Measurements from ENCODE around the gene AP4M1. TPM values are rescaled to one million over a fixed set of nuclear protein-coding genes. Genes with fewer than 3 reads are reported as not detected.
A peak's percentile ranks its signal among the peaks of the same experiment; 100 is the strongest.

The AP4M1 gene
- total RNA-seq, 4 donors from 2014 or later, result 23.0 to 34.1 (median 25.9) TPM

- peaks cover 7 to 90% (median 48%) of the 10 kb centered on the region in 3 donors for H3K36me3 ChIP-seq
- peaks cover 0 to 39% (median 4%) of the 10 kb centered on the region in 4 donors for H3K4me1 ChIP-seq
- 69 to 82% methylated on average over 16 of the region's 16 CpGs for WGBS, 2 donors
- DNase-seq (ENCODE audit: low spot score in 2 of 2), result no peak
- no peaks in the 10 kb centered on the region for H3K27me3 ChIP-seq
- no peak for TF ChIP-seq EP300 (IDR thresholded peaks at IDR 0.05)
- no peak for TF ChIP-seq CTCF (IDR thresholded peaks at IDR 0.05)
- no peak overlapping the region for H3K4me3 ChIP-seq
- no peaks in the 10 kb centered on the region for H3K9me3 ChIP-seq
- H3K27ac ChIP-seq, result peak overlapping the region in 1 of 4 donors; percentile 61
Observed at GRCh38 chr7:100093925-100094486, 7.4 kb upstream of the AP4M1 start.

- H3K4me1 ChIP-seq, result peaks cover 0 to 39% (median 12%) of the 10 kb centered on the region in 4 donors
- WGBS, 2 donors, result 77 to 85% methylated on average over 9 of the region's 9 CpGs
- no peak for TF ChIP-seq POLR2A (IDR thresholded peaks at IDR 0.05)
- TF ChIP-seq CTCF (IDR thresholded peaks at IDR 0.05), result no peak
- TF ChIP-seq EP300 (IDR thresholded peaks at IDR 0.05), result no peak
- peaks cover 7 to 94% (median 49%) of the 10 kb centered on the region in 3 donors for H3K36me3 ChIP-seq
- H3K27me3 ChIP-seq, result no peaks in the 10 kb centered on the region
- H3K4me3 ChIP-seq, result no peak overlapping the region
- no peak for DNase-seq (ENCODE audit: low spot score in 2 of 2)
- no peaks in the 10 kb centered on the region for H3K9me3 ChIP-seq
- no peak overlapping the region for H3K27ac ChIP-seq
Observed at GRCh38 chr7:100095289-100095688, 6.2 kb upstream of the AP4M1 start.

DNA sequence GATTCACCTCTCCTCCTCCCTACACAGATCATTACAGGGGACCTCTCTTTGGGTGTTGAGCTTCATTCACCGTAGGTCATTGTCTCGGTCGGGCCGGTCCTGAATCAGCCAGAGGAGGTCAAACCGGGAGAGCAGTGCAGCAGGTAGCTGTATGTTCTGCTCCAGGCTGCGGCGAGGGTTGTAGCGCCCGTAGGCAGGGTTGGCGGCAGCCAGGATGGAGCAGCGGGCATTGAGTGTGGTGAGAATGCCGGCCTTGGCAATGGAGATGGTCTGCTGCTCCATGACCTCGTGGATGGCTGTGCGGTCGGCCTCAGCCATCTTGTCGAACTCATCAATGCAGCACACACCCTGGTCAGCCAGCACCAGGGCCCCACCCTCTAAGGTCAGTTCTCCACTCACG is 5.7 kb upstream of the AP4M1 start:
- H3K27me3 ChIP-seq, result no peaks in the 10 kb centered on the region
- no peak for DNase-seq (ENCODE audit: low spot score in 2 of 2)
- H3K4me3 ChIP-seq, result no peak overlapping the region
- WGBS, 2 donors, result 89 to 93% methylated on average over 17 of the region's 17 CpGs
- peaks cover 0 to 37% (median 12%) of the 10 kb centered on the region in 4 donors for H3K4me1 ChIP-seq
- H3K36me3 ChIP-seq, result peaks cover 7 to 90% (median 49%) of the 10 kb centered on the region in 3 donors
- H3K9me3 ChIP-seq, result no peaks in the 10 kb centered on the region
- H3K27ac ChIP-seq, result no peak overlapping the region
- TF ChIP-seq EP300 (IDR thresholded peaks at IDR 0.05) (no peak), POLR2A (IDR thresholded peaks at IDR 0.05) (no peak), CTCF (IDR thresholded peaks at IDR 0.05) (no peak)

GRCh38 chr7:100098913-100099312 is 2.5 kb upstream of the AP4M1 start:
- H3K27me3 ChIP-seq, result no peaks in the 10 kb centered on the region
- peak overlapping the region in 1 of 4 donors; percentile 85 for H3K4me3 ChIP-seq
- TF ChIP-seq EP300 (IDR thresholded peaks at IDR 0.05), result no peak
- no peak for TF ChIP-seq CTCF (IDR thresholded peaks at IDR 0.05)
- TF ChIP-seq POLR2A (IDR thresholded peaks at IDR 0.05), result no peak
- H3K27ac ChIP-seq, result no peak overlapping the region
- DNase-seq (ENCODE audit: low spot score in 2 of 2), result no peak
- peaks cover 7 to 67% (median 39%) of the 10 kb centered on the region in 3 donors for H3K36me3 ChIP-seq
- WGBS, 2 donors, result 84 to 88% methylated on average over 10 of the region's 10 CpGs
- H3K4me1 ChIP-seq, result peaks cover 0 to 37% (median 19%) of the 10 kb centered on the region in 4 donors
- no peaks in the 10 kb centered on the region for H3K9me3 ChIP-seq

GRCh38 chr7:100099452-100099851 is 2.0 kb upstream of the AP4M1 start:
- H3K9me3 ChIP-seq, result no peaks in the 10 kb centered on the region
- no peak for TF ChIP-seq POLR2A (IDR thresholded peaks at IDR 0.05)
- TF ChIP-seq CTCF (IDR thresholded peaks at IDR 0.05), result no peak
- no peak for TF ChIP-seq EP300 (IDR thresholded peaks at IDR 0.05)
- DNase-seq (ENCODE audit: low spot score in 2 of 2), result no peak
- H3K4me1 ChIP-seq, result peaks cover 0 to 35% (median 19%) of the 10 kb centered on the region in 4 donors
- WGBS, 2 donors, result 64% methylated on average over 12 of the region's 12 CpGs
- H3K27ac ChIP-seq, result peak overlapping the region in 3 of 4 donors; percentile 76 to 96 (median 86)
- peaks cover 3 to 67% (median 41%) of the 10 kb centered on the region in 3 donors for H3K36me3 ChIP-seq
- peak overlapping the region; percentile 62 to 99 (median 74) for H3K4me3 ChIP-seq
- H3K27me3 ChIP-seq, result no peaks in the 10 kb centered on the region
